HG02943 (cell line): Measurements from ENCODE around the gene NACC2.

Source experiments
- ATAC-seq: cut with Tn5 transposase; IDR thresholded peaks from one replicate; pipeline ENCODE4 v1.9.1; 2021; ENCODE audit warnings: mild to moderate bottlenecking, low read depth, moderate library complexity; ENCODE audit not compliant: unreplicated experiment

NACC2 gene

GRCh38 chr9:136003411-136004218, 91.5 kb downstream of the NACC2 start:
- ATAC-seq, result no peak

- ATAC-seq, result no peak
Measured at GRCh38 chr9:136002881-136003280, 92.2 kb downstream of the NACC2 start.

- no peak for ATAC-seq
Measured at GRCh38 chr9:136002215-136002614, 92.9 kb downstream of the NACC2 start.

- no peak for ATAC-seq
Measured at GRCh38 chr9:136001231-136001630, 93.9 kb downstream of the NACC2 start.

GRCh38 chr9:135998410-135999071, 96.5 kb downstream of the NACC2 start:
- ATAC-seq, result no peak

GRCh38 chr9:135998016-135998380, 97.1 kb downstream of the NACC2 start:
- ATAC-seq, result no peak

GRCh38 chr9:135997090-135998015, 97.7 kb downstream of the NACC2 start:
- ATAC-seq, result no peak

- no peak for ATAC-seq
Measured at GRCh38 chr9:135995816-135996215, 99.3 kb downstream of the NACC2 start.

GRCh38 chr9:135994501-135995192, 100.4 kb downstream of the NACC2 start:
- ATAC-seq, result no peak

GRCh38 chr9:135993765-135994500, 101.2 kb downstream of the NACC2 start:
- ATAC-seq, result no peak

GRCh38 chr9:135993409-135993742, 101.7 kb downstream of the NACC2 start:
- ATAC-seq, result no peak

- no peak for ATAC-seq
Measured at GRCh38 chr9:135992486-135993408, 102.3 kb downstream of the NACC2 start.

- no peak for ATAC-seq
Measured at GRCh38 chr9:135991771-135992170, 103.3 kb downstream of the NACC2 start.

- ATAC-seq, result no peak
Measured at GRCh38 chr9:135990468-135991429, 104.3 kb downstream of the NACC2 start.

- no peak for ATAC-seq
Measured at GRCh38 chr9:135989722-135990467, 105.2 kb downstream of the NACC2 start.

- no peak for ATAC-seq
Measured at GRCh38 chr9:135989157-135989556, 105.9 kb downstream of the NACC2 start.

- no peak for ATAC-seq
Measured at GRCh38 chr9:135988493-135988892, 106.6 kb downstream of the NACC2 start.
